ENCODE results near the gene EIF4G3.

DNA sequence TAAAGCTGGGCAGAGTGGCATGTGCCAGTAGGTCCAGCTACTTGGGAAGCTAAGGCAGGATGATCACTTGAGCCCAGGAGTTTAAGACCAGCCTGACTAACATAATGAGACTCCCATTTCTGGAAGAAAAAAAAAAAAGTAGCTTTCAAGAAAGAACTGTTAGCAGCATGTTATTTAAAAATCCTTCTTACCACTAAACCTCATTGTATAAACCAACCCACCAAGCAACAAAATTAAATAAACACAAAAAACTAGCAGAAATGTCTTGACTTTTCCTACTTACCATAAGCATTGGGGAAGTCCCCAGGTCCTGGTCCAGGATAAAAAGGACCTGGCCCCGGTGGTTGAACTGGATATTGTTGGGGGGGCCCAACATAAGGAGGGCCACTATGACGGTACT is 196.6 kb downstream of the EIF4G3 start:
- TF ChIP-seq POLR2AphosphoS5 (IDR thresholded peaks at IDR 0.05; ENCODE audit: insufficient read depth in 1 of 2, low read depth in 1 of 2) (no peak), POLR2A (IDR thresholded peaks at IDR 0.05) (no peak)
